Thymus (tissue), 11 donors: ENCODE data around the gene FDX2. TPM values are rescaled to one million over a fixed set of nuclear protein-coding genes. Genes with fewer than 3 reads are reported as not detected.
A peak's percentile ranks its signal among the peaks of the same experiment; 100 is the strongest.

Source experiments
- DNase-seq, 9 donors: peaks; one replicate each; pipeline ENCODE4 v3.0.0-alpha.2; 2013; ENCODE audit warnings: low spot score in 9 of 9, low read depth in 6 of 9, missing footprints in 1 of 9
- H3K27ac ChIP-seq, 2 donors: one replicate each; pipeline ENCODE4 v1.5.1; 2013; ENCODE audit warnings: control low read depth in 1 of 2, low read depth in 1 of 2, low read length in 1 of 2, mild to moderate bottlenecking in 1 of 2, moderate library complexity in 1 of 2
- H3K27me3 ChIP-seq, 2 donors: one replicate each; pipeline ENCODE4 v1.5.1; 2013; ENCODE audit warnings: low read length in 1 of 2; ENCODE audit not compliant: control insufficient read depth in 2 of 2, insufficient read depth in 1 of 2
- H3K36me3 ChIP-seq, 2 donors: one replicate each; pipeline ENCODE4 v1.5.1; 2013; ENCODE audit warnings: low read length in 1 of 2, mild to moderate bottlenecking in 1 of 2, moderate library complexity in 1 of 2; ENCODE audit not compliant: control insufficient read depth in 2 of 2, insufficient read depth in 2 of 2
- H3K4me1 ChIP-seq, 2 donors: one replicate each; pipeline ENCODE4 v1.5.1; 2013; ENCODE audit warnings: low read length in 2 of 2; ENCODE audit not compliant: control insufficient read depth in 2 of 2, insufficient read depth in 2 of 2
- H3K4me3 ChIP-seq, 2 donors: one replicate each; pipeline ENCODE4 v1.5.1; 2013; ENCODE audit warnings: low read length in 2 of 2, control low read depth in 1 of 2, mild to moderate bottlenecking in 1 of 2
- H3K9me3 ChIP-seq, 2 donors: one replicate each; pipeline ENCODE4 v1.5.1; 2013; ENCODE audit warnings: low read length in 1 of 2, mild to moderate bottlenecking in 1 of 2; ENCODE audit not compliant: control insufficient read depth in 2 of 2, insufficient read depth in 1 of 2
- WGBS: extraction: QIAGEN DNeasy Blood & Tissue Kit; methylation state at CpG from one replicate; pipeline ENCODE4 v1.1.7; 2013; 5-methylcytosine and 5-hydroxymethylcytosine counted together
- polyA plus RNA-seq: library from polyadenylated mRNA; stranded (reverse); fragments of 200-250 nt; gene quantifications from one replicate; pipeline ENCODE4 v1.2.3, GENCODE V29; 2013
- total RNA-seq: library from RNA; stranded (reverse); fragments of 120-200 nt; gene quantifications from one replicate; pipeline ENCODE4 v1.2.4, GENCODE V29; 2013
- donor health status: healthy.

FDX2 gene
- total and polyA plus RNA-seq, 2 donors, result 11.9 to 18.2 TPM

DNA sequence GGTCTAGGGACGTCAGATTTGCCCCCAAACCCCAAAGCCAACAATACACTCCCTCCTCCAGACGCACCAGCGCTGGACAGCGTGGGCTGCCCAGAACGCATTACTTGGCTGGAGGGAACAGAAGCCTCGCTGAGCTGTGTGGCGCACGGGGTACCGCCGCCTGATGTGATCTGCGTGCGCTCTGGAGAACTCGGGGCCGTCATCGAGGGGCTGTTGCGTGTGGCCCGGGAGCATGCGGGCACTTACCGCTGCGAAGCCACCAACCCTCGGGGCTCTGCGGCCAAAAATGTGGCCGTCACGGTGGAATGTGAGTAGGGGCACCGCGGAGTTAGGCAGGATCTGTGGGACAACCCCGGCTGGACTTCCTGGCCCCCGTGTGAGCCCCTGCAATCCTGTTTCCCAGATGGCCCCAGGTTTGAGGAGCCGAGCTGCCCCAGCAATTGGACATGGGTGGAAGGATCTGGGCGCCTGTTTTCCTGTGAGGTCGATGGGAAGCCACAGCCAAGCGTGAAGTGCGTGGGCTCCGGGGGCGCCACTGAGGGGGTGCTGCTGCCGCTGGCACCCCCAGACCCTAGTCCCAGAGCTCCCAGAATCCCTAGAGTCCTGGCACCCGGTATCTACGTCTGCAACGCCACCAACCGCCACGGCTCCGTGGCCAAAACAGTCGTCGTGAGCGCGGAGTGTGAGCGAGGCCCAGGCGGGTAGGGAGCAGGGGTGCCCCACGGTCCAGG, 22.0 kb downstream of the FDX2 start:
- peaks cover 2 to 51% of the 10 kb centered on the region in 2 donors for H3K9me3 ChIP-seq
- 19% methylated on average over 49 of the region's 49 CpGs for WGBS
- H3K36me3 ChIP-seq, result no peaks in the 10 kb centered on the region
- H3K4me3 ChIP-seq, result no peak overlapping the region
- H3K27ac ChIP-seq, result no peak overlapping the region
- H3K4me1 ChIP-seq, result peaks cover 33 to 59% of the 10 kb centered on the region in 2 donors
- H3K27me3 ChIP-seq, result peaks cover 81 to 98% of the 10 kb centered on the region in 2 donors
- DNase-seq, result no peak

DNA sequence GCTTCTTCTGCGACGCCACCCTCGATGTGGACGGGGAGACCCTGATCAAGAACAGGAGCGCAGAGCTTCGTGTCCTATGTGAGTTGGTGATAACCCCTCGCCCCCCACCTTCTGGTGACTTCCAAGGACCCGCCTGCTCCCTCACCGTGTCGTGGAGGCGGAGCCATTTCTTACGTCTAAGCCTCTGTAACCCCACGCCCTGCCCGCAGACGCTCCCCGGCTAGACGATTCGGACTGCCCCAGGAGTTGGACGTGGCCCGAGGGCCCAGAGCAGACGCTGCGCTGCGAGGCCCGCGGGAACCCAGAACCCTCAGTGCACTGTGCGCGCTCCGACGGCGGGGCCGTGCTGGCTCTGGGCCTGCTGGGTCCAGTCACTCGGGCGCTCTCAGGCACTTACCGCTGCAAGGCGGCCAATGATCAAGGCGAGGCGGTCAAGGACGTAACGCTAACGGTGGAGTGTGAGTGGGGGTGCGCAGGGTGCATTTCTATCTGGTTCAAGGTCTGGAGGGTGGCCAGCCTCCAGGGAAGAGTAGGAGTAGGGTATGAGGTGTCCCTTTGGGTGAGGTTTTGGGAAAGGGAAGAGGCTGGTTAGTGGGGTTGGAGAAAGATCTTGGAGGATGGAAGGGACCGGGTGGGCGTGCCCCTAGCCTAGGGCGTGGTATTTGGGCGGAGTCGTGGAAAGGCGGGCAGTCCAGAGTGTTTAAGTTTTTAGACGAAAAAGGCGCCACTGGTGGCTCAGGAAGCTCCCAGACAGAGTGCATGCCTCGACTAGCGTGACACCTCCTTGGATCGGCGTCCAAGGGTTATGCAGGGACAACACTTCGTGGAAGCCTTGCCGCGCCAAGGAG, 22.8 kb downstream of the FDX2 start:
- Histone ChIP-seq H3K36me3 (no peaks in the 10 kb centered on the region), H3K4me3 (peak overlapping the region in 1 of 2 donors; percentile 25), H3K9me3 (peaks cover 2 to 58% of the 10 kb centered on the region in 2 donors), H3K27me3 (peaks cover 89 to 100% of the 10 kb centered on the region in 2 donors), H3K4me1 (peaks cover 36 to 66% of the 10 kb centered on the region in 2 donors), H3K27ac (no peak overlapping the region)
- 19% methylated on average over 56 of the region's 56 CpGs for WGBS
- no peak for DNase-seq

DNA sequence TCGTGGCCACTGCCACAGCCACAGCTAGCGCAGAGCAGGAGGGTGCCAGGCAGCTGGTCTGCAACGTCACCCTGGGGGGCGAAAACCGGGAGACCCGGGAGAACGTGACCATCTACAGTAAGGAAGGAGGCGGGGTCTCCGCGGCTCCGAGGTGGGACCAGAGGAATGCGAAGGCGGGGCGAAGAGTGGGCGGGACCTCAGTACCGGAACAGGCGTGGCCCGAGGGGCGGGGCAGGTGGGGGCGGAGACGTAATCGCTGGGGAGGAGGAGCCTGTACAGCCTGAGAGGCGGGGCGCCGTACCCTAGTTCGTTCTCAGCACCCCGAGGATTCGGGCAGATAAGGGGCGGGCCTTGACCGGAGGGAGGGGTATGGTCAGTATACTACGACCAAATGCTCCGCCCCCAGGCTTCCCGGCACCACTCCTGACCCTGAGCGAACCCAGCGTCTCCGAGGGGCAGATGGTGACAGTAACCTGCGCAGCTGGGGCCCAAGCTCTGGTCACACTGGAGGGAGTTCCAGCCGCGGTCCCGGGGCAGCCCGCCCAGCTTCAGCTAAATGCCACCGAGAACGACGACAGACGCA, 23.5 kb downstream of the FDX2 start:
- H3K36me3 ChIP-seq, result no peaks in the 10 kb centered on the region
- H3K4me3 ChIP-seq, result peak overlapping the region in 1 of 2 donors; percentile 25
- no peak overlapping the region for H3K27ac ChIP-seq
- H3K27me3 ChIP-seq, result peaks cover 95 to 100% of the 10 kb centered on the region in 2 donors
- peak in 2 of 9 donors; percentile 47 to 56 for DNase-seq
- H3K9me3 ChIP-seq, result peaks cover 2 to 65% of the 10 kb centered on the region in 2 donors
- 4% methylated on average over 45 of the region's 45 CpGs for WGBS
- H3K4me1 ChIP-seq, result peaks cover 40 to 71% of the 10 kb centered on the region in 2 donors

DNA sequence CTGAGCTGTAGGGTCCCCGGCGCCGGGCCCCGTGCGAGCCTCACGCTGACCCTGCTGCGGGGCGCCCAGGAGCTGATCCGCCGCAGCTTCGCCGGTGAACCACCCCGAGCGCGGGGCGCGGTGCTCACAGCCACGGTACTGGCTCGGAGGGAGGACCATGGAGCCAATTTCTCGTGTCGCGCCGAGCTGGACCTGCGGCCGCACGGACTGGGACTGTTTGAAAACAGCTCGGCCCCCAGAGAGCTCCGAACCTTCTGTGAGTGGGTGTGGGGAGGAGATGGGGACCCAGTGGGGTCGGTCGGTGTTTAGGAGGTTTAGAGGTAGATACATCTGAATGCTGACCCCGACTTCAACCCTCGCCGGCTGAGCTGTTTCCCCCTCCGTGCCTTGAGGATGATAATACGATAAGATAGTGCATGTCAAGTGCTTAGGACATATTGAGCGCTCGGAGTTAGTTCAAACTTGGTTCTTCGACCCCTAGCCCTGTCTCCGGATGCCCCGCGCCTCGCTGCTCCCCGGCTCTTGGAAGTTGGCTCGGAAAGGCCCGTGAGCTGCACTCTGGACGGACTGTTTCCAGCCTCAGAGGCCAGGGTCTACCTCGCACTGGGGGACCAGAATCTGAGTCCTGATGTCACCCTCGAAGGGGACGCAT, 24.1 kb downstream of the FDX2 start:
- Histone ChIP-seq H3K4me1 (peaks cover 46 to 77% of the 10 kb centered on the region in 2 donors), H3K27ac (no peak overlapping the region), H3K27me3 (peaks cover 100% of the 10 kb centered on the region in 2 donors), H3K36me3 (no peaks in the 10 kb centered on the region), H3K9me3 (peaks cover 2 to 68% of the 10 kb centered on the region in 2 donors), H3K4me3 (peak overlapping the region in 1 of 2 donors; percentile 26)
- 3% methylated on average over 49 of the region's 49 CpGs for WGBS
- DNase-seq, result no peak

DNA sequence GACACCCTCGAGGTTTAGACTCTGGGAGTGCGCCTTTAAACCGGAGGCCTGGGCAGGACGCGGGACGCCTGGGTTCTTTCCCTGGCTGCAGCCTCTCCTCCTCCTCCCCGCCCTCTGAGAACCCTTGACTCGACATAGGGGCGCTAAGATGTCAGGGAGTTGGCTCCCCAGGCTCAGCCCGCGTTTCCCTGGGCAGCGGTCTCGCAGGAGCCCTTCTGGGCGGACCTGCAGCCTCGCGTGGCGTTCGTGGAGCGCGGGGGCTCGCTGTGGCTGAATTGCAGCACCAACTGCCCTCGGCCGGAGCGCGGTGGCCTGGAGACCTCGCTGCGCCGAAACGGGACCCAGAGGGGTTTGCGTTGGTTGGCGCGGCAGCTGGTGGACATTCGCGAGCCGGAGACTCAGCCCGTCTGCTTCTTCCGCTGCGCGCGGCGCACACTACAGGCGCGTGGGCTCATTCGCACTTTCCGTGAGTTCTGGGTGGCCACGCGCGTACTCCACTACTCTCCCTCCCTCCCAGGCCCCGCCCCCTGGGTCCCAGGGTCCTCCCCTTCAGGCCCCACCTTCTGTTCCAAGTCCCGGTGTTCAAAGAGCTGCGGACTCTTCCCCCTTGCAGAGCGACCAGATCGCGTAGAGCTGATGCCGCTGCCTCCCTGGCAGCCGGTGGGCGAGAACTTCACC, 24.8 kb downstream of the FDX2 start:
- 1% methylated on average over 57 of the region's 57 CpGs for WGBS
- peak overlapping the region in 1 of 2 donors; percentile 26 for H3K4me3 ChIP-seq
- H3K36me3 ChIP-seq, result no peaks in the 10 kb centered on the region
- H3K9me3 ChIP-seq, result peaks cover 2 to 70% of the 10 kb centered on the region in 2 donors
- H3K27me3 ChIP-seq, result peaks cover 98 to 100% of the 10 kb centered on the region in 2 donors
- H3K27ac ChIP-seq, result no peak overlapping the region
- peak in 1 of 9 donors; percentile 45 for DNase-seq
- H3K4me1 ChIP-seq, result peaks cover 49 to 83% of the 10 kb centered on the region in 2 donors

DNA sequence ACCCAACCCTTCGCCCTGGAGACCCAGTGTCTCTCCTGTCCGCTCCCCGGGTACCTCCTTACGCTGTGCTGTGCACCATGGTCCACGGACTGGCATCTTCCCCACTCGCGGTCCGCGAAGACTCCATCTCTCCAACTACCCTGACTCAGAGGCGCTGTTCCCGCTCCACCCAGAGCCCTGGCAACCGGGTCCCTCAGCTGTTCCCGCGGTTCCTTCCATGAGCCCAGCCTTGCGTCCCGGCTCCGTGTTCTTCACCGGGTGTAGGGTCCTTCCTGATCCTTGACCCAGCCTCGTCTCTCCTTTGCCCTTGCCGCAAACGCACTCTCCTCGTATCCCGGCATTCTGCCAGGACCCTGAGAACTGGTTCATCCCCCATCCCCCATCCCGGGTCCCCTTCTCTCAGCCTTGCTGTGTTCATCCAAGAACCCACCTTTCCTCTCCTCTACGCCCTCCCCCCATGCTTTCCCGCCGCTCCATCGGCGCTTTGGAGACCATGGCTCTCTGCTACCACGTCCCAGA, 25.4 kb downstream of the FDX2 start:
- Histone ChIP-seq H3K27me3 (peaks cover 94 to 95% of the 10 kb centered on the region in 2 donors), H3K4me3 (no peak overlapping the region), H3K36me3 (peaks cover 0 to 5% of the 10 kb centered on the region in 2 donors), H3K27ac (no peak overlapping the region), H3K9me3 (peaks cover 2 to 66% of the 10 kb centered on the region in 2 donors), H3K4me1 (peaks cover 44 to 83% of the 10 kb centered on the region in 2 donors)
- no peak for DNase-seq
- 2% methylated on average over 30 of the region's 30 CpGs for WGBS

DNA sequence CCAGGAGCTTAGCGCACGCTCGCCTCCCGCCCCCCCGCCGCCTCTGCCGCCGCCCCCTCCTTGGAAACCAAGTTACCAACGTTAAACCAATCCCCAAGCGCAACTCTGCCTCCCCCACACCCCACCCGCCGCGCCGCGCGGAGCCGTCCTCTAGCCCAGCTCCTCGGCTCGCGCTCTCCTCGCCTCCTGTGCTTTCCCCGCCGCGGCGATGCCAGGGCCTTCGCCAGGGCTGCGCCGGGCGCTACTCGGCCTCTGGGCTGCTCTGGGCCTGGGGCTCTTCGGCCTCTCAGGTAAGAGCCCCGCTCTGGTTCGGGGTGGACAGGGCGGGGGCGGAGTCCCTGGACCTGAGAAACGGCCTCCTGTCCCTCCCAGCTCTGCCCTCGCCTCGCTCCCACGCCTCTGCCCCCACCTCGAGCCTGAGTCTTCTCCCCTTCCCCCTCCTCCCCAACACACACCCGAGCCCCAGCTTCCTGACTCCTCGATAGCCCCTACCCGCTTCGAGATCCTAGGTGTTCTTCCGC, 25.9 kb downstream of the FDX2 start, which contains the start of gene ICAM5:
TSS of gene ICAM5 (plus strand) at position 117 of the 521 bp plus-strand sequence. CDS start at position 209, 92 bp downstream.
- peak within 1 kb of the TSS; percentile 3 to 33 for H3K4me3 ChIP-seq
- peaks cover 40 to 81% of the 10 kb centered on the region in 2 donors for H3K4me1 ChIP-seq
- H3K27me3 ChIP-seq, result peaks cover 89 to 92% of the 10 kb centered on the region in 2 donors
- WGBS, result 3% methylated on average over 45 of the region's 45 CpGs
- H3K27ac ChIP-seq, result no peak within 1 kb of the TSS
- H3K9me3 ChIP-seq, result peaks cover 2 to 61% of the 10 kb centered on the region in 2 donors
- peaks cover 0 to 11% of the 10 kb centered on the region in 2 donors for H3K36me3 ChIP-seq
- no peak for DNase-seq
